Epidermal melanocyte (primary cell): Measurements from ENCODE around the gene PPARG.

Source experiments
- DNase-seq: peaks from one replicate; pipeline ENCODE4 v3.0.0; 2011; ENCODE audit warnings: low spot score; ENCODE audit not compliant: insufficient read length

PPARG gene

DNA sequence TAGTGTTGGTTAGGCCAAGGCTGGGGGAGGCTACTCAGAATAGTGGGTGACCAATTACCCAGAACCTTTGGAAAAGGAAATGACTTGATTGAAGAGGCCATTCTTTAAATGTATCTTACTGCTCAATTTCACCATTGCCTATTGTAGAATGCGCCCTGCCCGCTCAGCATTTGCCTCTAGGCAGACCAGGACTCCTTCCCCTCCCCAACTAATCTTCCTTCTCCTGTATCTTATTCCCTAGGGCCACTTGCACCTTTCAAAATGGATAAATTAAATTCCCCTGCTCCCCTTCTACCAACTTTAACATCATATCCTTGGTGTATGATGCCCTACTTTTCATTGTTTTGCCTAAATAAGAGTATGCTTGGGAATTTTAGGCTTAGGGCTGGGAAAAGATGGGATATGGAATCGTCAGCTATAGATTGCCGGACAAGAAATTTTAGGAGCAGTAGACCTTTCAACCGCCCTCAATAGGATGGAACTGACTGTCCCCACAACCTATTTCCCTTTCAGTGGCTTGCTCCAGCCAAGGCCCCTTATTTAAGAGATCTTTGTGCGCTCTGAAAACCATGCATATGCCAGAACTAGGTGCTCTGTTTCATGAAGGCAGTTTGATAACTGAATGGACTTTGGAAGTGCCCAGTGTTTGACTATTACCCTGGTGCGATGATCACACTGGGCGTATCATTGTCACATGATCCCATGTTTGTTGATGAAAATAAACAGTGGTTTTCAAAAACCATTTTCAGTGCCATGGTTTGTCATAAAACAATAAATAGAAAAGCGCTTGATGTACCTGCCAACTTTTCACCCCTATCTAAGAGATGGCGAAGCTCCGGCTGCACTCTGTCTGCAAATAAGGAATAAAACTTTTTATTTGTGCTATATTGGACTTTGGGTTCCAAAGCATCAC lies 121.1 kb downstream of the PPARG start:
- no peak for DNase-seq

DNA sequence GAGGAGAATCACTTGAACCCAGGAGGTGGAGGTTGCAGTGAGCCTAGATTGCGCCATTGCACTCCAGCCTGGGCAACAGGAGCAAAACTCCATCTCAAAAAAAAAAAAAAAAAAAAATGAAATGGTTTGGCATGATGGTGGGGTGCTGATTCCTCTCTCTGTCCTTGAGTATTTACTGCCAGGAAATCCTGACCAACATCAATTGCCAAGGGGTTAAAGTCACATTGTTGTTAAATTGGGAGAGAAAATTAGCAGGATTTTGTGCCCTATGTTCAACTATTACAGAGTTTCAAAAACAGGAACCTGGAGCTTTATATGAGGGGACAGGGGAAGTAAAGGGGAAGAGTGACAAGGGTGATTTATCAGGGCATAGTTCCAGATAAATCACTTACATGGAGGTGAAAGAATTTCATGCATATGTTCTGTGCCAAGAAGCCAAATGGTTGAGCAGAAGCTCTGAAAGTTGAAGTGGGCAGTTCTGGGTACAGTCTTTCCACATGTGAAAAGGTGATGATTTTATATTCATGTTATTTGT lies 124.9 kb downstream of the PPARG start:
- DNase-seq, result no peak

DNA sequence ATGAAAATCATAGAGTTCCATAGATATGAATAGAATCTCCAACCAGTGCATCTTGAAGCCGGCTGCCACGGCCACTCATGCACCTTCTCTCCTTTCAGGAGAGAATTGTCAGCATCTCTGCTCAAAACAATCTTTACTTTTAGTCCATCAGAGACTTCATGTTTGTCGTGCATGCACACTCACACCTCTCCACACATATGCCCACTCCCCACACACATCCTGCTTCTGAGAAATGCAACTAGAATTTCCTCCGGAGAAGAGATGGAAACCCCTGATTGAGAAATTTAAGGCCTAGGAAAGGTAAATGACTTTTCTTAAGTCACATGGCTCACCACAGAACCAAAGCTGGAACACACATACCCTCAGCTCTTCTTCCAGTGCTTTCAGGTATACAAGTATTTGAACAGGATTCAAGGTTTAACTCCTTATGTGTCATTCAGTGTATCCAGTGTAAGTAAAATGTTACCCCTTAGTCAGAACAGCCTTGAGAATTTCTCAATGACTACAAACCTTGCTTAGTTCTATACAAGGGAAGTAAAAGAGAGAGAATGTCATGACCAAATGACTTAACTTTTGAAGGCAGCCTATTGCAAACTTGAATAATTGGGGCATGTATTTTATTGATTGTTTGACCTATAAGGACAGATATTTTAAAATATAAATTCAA lies 126.3 kb downstream of the PPARG start:
- DNase-seq, result no peak

DNA sequence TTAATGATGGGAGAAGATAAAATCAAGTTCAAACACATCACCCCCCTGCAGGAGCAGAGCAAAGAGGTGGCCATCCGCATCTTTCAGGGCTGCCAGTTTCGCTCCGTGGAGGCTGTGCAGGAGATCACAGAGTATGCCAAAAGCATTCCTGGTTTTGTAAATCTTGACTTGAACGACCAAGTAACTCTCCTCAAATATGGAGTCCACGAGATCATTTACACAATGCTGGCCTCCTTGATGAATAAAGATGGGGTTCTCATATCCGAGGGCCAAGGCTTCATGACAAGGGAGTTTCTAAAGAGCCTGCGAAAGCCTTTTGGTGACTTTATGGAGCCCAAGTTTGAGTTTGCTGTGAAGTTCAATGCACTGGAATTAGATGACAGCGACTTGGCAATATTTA lies 127.9 kb downstream of the PPARG start:
- DNase-seq, result no peak

DNA sequence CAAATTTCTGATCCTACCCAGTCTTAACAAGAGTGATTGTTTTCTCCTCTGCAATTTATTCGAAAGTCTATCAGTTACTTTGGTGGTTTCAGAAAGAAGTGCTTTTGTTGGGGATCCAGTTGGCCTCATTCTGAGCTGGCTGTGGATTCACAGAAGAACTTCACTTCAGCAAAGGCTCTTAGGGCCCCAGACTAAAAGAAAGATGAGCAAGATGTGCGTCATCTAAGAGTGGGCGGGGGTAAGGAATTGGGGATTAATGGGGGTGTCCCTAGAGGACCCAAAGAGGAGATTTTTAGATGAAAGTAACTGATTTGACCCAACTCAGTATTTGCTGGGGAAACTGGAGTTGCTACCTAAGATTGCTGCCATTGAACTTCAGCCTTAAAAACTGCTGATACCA lies 131.5 kb downstream of the PPARG start:
- no peak for DNase-seq

DNA sequence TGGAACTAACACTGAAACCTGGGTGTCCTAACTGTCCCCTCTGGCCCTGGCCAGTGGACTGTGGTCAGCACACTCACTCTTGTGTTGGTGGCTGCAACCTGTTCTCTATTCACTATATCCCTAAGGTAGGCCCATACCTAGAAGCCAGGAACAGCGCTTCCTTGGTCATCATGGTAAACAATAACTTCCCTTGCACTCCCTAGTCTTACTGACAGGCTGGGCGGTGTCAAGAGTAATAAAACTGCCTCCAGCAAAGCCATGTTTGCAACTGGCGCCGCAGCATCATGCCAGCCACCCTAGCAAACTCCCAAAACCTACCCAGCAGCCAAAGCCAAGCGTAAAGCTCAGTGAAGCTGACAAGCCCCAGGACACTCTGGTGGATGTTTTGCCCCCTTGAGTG lies 132.3 kb downstream of the PPARG start:
- no peak for DNase-seq

DNA sequence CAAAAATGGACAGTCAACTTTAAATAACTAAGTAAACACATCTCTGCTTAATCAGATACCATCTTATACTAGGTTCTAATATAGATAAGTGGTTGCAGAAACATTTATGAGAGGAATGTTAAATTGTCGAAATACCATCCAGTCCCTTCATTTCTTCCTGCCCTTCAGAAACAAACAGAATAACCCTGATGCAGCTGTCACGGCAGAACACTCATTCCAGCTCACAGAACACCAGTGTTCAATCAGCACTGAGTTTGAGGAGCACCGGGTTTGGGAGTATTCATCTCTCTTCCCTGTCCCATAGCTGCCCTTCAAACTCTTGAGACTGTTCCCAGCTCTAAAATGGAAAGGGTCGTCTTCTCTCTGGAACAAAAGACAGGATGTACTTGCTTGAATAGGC lies 134.3 kb downstream of the PPARG start:
- no peak for DNase-seq

DNA sequence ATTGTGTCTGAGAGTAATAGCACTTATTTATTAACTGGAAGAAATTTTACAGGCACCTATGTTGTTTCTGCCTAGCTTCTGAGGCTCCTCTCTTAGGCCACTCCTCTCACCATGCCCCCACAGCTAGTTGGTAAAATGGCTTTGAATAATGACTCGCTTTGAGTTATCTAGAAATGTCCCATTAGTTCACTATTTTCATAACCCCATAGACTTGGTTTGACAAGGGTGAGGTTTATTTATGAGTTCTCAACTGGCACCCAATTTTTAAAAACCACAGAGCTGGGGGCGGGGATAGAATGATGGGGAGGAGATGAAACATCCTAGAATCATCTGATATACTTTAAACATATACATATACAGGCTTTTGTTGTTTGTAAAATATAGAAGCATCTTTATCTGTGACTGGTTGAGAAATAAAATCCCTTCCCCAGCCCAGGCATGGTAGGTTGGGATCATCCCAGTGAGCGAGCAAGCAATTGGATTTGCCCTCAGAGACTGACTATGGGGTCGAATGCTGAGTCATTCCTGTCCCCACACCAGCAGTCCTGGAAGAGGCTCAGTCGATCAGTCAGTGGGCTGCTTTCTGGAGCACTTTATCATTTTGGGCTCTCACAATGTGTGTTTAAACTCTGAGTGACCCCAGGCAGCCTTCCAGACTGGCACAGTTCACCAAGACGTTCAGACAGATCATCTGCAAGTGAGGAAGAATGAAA lies 135.2 kb downstream of the PPARG start:
- no peak for DNase-seq

DNA sequence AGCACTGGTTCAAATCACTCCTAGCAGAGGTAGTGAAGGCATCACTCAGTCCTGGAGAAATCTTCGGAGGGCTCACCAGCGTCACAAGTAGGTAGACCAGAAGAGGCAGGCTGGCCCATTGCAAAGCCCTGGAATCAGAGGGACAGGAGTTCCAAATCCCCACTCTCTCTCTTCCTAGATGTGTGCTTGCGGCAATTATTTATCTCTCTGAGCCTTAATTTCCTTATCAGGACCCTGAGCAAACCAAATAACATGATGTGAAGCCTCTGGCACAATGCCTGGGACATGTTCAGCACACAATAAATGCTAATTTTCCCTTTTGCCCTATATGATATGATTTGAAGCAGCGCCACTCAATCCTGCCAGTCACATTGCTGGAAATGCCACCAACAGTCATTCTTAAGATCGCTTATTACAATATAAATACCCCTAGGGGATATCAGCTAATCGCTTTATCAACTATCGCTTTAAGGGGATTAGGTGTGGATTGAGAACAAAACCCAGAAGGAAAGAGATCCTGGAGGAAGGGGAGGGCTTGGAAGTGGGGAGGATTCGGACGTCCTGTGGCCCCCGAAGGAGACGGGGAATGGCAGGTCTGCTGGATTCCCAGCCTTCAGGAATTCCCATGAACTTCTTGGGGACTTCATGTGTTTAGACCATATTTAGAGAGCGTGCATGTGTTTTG lies 135.9 kb downstream of the PPARG start:
- no peak for DNase-seq

DNA sequence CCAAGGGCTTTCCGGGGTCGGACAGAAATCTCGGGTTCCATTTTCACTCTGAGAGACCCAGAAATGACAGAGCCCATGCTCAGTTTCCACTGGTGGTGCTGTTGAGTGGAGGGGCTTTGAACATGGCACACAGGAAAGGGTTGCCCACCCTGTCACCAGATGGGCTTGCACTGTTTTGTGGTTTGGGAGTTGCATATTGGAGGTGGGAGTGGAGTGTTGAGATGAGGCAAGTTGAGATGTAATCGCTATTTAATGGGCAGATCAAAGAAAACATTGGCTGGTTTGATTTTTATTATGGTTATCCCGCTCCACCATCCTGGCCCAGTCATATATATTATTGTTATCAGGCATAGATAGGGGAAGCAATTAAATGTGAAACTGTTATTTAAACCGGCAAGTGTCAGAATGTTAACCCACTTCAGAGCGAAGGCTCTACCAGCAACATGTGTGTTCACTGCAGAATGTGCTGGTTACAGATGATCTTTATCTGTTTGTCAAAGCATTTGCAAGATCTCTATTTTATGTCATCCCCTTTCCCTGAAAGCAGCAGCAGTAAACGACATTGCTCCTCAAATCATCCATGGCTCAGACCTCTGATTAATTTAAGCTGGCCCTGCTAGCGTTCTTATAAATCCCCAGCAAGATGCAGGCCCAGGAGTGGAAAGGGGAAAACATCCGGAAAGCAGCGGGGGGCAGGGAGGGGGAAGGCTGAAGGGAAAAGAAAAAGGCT lies 137.1 kb downstream of the PPARG start:
- DNase-seq, result no peak

DNA sequence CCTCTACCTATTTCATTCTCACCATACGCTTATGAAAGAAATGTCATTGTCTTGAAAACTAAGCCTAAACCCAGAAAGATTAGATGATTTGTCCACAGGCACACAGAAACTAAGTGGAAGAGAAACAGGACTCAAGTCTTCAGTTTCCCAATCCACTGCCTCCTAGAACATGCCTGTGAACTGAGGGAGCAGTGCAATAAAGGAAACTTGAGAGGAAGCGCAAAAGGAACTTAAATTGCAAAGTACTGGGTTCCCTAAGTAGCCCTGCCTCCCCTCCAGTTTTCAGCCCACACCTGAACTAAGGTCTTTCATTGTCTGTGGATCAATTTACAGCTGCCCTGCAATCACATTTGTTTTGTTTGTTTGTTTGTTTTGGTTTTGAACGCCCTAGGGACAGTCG lies 138.7 kb downstream of the PPARG start:
- DNase-seq, result no peak

DNA sequence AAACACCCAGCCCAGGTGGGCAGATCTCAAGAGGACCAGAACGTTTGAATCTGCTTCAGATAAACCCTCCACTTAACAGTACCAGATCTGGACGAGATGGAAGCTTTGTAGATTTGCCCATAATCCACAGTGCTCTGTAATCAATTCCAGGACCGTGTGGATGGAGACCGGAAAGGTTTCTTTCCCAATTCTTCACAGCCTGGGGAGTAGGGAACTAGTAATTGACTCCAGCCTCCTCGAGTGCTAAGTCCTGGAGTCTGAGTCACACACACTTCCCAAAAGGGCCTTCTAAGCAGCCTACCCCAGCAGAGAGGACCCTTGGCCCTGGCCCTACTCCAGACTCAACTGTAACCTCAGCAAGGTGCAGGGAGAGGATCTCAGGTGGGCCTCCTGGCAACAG lies 139.3 kb downstream of the PPARG start:
- DNase-seq, result no peak

DNA sequence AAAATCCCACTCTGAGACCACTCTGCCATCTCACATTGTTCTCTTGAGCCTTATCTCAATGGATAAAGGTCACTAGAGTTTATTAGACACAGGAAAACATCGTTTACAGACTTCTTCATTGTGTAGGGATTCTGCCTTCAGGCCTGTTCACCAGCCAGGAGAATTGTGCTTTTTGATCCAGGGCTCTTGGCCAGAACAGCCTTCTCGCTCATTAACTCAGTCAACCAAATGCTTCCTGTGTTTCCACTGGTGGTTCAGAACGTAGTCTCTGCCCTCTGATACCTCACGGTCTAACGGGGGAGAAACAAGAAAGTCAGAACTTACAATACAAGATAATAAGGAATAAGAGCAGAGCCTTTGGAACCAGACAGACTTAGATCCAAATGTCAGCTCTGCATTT lies 141.2 kb downstream of the PPARG start:
- DNase-seq, result no peak

DNA sequence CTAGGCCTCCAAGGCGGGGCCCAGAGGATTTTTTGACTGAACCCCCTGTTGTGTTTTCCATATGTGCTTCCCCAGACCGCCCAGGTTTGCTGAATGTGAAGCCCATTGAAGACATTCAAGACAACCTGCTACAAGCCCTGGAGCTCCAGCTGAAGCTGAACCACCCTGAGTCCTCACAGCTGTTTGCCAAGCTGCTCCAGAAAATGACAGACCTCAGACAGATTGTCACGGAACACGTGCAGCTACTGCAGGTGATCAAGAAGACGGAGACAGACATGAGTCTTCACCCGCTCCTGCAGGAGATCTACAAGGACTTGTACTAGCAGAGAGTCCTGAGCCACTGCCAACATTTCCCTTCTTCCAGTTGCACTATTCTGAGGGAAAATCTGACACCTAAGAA lies 145.0 kb downstream of the PPARG start:
- DNase-seq, result no peak

DNA sequence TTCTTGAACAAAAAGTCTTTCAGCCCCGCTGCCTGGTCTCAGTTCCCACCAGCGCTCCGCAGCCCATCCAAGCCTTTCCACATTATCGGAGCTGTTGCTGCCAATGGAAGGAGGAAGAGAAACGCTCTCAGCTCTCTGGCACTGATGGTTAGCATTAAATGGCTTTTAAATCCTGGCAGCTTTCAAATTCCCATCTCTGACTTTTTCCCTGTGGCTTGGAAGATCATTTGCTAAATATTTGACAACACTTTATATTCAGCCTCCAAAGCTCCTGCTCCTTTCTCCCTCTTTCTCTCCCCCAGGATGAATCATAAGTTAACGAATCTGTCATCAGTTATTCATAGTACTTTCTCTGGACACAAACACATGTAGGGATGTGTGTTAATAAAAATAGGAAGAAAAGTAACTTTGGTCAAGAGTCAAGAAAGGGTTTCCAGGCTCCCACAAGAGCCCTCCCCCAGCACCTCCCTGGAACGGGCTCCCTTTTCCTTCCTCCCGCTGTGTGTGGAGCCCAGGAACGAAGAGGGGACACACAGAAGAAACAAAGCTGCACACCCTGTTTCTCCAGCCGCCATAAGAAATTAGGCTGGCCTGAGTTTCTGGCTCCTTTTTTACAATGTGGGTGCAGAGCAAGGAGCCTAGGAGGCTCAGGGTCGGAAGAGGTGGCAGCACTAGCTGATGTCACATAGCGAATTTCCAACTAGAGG lies 147.8 kb downstream of the PPARG start:
- no peak for DNase-seq

DNA sequence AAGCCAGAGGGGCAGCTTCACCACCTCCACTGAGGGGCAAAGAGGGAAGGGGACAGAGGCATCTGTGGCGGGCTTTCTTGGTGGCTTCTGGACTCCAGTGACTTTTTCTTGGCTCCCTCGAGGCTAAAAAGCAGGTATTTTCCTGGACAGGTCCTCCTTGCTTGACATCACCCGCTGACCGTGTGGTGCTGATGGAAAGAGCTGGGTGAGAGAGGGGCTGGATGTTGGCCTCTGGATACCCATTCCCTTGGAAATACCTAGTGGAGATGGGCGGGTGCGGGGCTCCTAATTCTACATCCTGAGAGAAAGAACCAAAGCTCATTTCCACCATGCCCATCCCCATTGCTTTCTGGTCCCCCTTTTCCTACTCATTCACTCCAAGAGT lies 148.3 kb downstream of the PPARG start:
- no peak for DNase-seq

DNA sequence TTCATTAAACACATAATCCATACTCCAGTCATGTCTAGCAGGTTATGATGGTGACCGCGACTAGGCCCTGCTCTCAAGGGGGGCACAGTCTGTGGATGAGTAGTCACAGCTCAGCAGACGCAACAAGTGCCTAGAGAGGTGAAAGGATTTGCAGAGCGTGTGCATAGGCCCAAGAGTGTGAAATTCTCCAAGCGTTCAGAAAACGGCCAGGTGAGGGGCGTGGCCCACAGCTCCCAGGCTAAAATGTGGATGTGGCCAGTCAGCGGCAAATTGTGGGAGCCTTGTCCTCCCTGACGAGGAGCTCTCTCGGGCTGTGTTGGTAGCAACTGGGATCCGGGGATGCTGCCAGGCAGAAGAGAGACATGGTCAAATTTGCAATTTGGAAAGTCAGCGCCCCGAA lies 149.0 kb downstream of the PPARG start:
- no peak for DNase-seq

DNA sequence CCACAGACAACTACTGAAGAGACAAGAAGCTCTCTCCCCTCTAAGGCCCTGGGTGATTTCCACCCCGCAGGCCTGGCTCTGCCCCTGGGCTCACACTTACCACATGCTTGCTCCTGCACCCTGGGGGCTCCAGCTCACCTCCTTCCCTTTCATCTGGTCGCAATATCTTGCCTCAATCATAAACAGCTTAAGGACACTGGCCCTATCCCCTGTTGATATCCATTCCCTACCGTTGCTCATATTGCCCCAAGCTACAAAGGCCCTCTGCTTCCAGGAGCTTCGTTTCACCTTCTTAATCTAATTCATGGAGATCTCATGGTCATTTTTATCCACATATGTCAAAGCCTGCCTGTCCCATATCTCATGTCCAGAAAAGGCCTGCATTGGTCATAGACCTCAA lies 149.4 kb downstream of the PPARG start:
- no peak for DNase-seq

DNA sequence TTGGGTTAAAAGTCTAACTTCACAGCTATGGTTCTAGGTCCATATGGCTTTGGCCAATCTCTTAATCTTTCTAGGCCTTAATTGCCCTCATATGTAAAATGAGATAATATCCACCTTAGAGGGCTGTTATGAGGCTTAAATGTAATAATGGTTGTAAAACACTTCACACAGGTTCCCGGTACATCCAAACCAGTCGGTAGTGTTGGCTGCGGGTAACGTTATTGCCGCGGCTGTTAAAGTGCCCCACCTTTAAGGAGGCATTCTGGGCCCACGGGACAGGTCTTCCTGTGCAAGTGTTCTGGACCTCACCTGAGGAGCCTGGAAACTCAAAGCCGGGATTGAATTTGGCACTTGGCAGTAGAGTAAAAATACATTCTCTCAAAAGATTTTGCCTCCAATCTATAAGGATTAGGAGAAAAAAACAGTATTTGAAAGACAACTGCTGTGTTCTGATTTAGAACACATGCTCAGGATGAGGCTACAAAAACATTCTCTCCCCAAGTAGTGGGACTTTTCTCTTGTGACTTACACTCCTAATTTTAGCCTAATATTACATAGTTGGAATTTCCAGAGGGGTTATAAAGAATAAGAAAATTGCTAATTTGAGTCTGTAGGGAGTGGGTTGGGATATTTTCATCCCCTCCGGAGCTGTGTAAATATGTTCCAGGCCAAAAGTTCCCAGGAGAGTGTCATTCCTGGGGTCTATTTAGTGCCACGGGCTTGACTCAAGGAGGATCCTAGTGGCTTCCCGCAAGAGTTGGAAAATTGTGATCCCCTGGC lies 150.5 kb downstream of the PPARG start:
- DNase-seq, result no peak
